Activated naive CD4-positive, alpha-beta T cell treated with anti-CD3 and anti-CD28 coated beads, Interleukin-2, amount 10 ng/mL, durations not matched to agents 7 days and 5 days (primary cell): ENCODE data around the gene MGMT.
"Not testable (repeated sequence)": the region's sequence is repeated elsewhere in the genome, so short reads cannot be mapped to it uniquely, and the experiment has no call there.

ENCODE experiments used
- CTCF ChIA-PET: fragments of 350-600 bp; sonication (Branson Sonifier 250); formaldehyde crosslinking; loops from one replicate; lab custom pipeline; 2021; ENCODE audit warnings: antibody characterized with exemption; lab: Charles Lee
- DNase-seq: peaks from one replicate; pipeline ENCODE4 v3.0.0-alpha.2; 2020
- H3K27ac Mint-ChIP-seq: one replicate; pipeline ENCODE4 v1.8.0; 2021; ENCODE audit warnings: mild to moderate bottlenecking, moderate library complexity, mixed read lengths
- H3K27me3 Mint-ChIP-seq: one replicate; pipeline ENCODE4 v1.8.0; 2021; ENCODE audit warnings: mild to moderate bottlenecking, mixed read lengths
- H3K36me3 Mint-ChIP-seq: one replicate; pipeline ENCODE4 v1.8.0; 2021; ENCODE audit warnings: mixed read lengths
- H3K4me1 Mint-ChIP-seq: one replicate; pipeline ENCODE4 v1.8.0; 2021; ENCODE audit warnings: mixed read lengths
- H3K4me3 Mint-ChIP-seq: one replicate; pipeline ENCODE4 v1.8.0; 2021; ENCODE audit warnings: mild to moderate bottlenecking, moderate library complexity, mixed read lengths
- H3K9me3 Mint-ChIP-seq: one replicate; pipeline ENCODE4 v1.8.0; 2021; ENCODE audit warnings: mixed read lengths

MGMT gene

GRCh38 chr10:129466703-129467358 is at the start of gene MGMT:
MGMT (plus strand) TSS chr10:129467241.
- peaks cover 10% of the 10 kb centered on the region for H3K36me3 Mint-ChIP-seq
- peak within 1 kb of the TSS; percentile 82 for H3K4me3 Mint-ChIP-seq
- H3K4me1 Mint-ChIP-seq: peaks cover 14% of the 10 kb centered on the region
- H3K27ac Mint-ChIP-seq: peak within 1 kb of the TSS; percentile 87
- peak; percentile 99 for DNase-seq
- CTCF ChIA-PET: no interaction called here
- H3K9me3 Mint-ChIP-seq: no peaks in the 10 kb centered on the region
- peaks cover 19% of the 10 kb centered on the region for H3K27me3 Mint-ChIP-seq

GRCh38 chr10:129417870-129418269 is 49.2 kb upstream of the MGMT start:
- Mint-ChIP-seq H3K9me3 (no peaks in the 10 kb centered on the region), H3K4me1 (no peaks in the 10 kb centered on the region), H3K27me3 (no peaks in the 10 kb centered on the region), H3K27ac (no peak overlapping the region), H3K4me3 (no peak overlapping the region), H3K36me3 (no peaks in the 10 kb centered on the region)
- no peak for DNase-seq
- CTCF ChIA-PET: interaction anchor here (0.7 kb wide), 1 partner anchor 185 kb away, joined by 3 read pairs; no protein-coding TSS in a partner anchor

DNA sequence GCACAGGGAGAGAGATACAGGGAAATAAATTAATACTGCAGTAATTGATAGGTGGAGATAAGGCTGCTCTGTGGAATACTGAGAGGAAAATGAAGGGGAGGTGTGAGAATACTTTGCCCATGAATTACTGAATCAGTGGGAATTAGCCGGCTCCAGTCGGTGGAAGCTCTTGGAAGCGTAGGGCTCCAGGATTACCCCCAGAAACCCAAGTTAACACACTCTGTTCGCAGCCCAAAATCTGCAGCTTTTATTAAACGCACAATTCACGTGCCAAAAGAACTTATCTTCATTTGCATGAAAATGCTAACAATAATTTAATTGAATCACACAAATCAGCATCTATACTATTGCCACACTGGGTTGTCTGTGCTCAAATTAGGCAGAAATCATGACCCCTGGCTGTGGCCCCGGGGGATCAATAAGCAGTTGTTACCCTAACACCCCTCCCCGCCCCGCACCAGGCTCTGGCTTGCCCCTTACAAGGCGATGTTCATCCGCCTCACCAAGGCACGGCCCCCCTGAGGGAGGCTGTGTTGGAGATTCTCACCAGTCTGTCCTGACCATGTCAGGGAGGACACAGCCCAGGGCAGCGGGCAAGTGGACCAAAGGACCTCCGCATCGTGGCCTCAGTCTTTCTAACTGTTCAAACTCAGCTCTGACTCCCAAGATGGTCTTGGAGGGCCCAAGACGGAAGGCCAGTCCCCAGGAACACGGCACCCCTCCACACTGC is 48.4 kb upstream of the MGMT start:
- H3K9me3 Mint-ChIP-seq: no peaks in the 10 kb centered on the region

DNA sequence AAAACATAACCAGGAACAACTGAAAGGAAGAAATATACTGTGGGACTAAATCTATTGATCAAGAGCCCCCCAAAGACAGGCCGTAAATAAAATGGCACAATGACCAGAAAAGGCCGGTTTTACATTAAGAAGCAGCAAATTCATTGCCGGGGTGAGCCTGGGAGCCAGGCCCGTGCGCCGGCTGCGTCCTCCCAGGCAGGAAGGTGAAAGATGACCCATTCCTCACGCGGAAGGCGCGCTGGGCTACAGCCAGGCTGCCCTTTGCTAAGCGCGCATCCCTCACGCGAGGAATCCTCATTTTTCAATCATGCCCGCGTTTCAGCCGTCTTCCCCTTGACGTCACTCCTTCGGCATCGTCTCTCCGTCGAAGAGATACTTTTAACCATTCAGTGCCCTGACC is 47.6 kb upstream of the MGMT start:
- Mint-ChIP-seq H3K4me3 (no peak overlapping the region), H3K9me3 (no peaks in the 10 kb centered on the region), H3K27me3 (no peaks in the 10 kb centered on the region), H3K27ac (no peak overlapping the region), H3K36me3 (no peaks in the 10 kb centered on the region), H3K4me1 (no peaks in the 10 kb centered on the region)
- CTCF ChIA-PET: no interaction called here
- DNase-seq: no peak

More for the DNA sequence above, 48.4 kb upstream of the MGMT start:
- H3K4me1 Mint-ChIP-seq: no peaks in the 10 kb centered on the region
- CTCF ChIA-PET: no interaction called here
- no peak for DNase-seq
- H3K4me3 Mint-ChIP-seq: no peak overlapping the region
- no peaks in the 10 kb centered on the region for H3K36me3 Mint-ChIP-seq
- no peak overlapping the region for H3K27ac Mint-ChIP-seq
- no peaks in the 10 kb centered on the region for H3K27me3 Mint-ChIP-seq

DNA sequence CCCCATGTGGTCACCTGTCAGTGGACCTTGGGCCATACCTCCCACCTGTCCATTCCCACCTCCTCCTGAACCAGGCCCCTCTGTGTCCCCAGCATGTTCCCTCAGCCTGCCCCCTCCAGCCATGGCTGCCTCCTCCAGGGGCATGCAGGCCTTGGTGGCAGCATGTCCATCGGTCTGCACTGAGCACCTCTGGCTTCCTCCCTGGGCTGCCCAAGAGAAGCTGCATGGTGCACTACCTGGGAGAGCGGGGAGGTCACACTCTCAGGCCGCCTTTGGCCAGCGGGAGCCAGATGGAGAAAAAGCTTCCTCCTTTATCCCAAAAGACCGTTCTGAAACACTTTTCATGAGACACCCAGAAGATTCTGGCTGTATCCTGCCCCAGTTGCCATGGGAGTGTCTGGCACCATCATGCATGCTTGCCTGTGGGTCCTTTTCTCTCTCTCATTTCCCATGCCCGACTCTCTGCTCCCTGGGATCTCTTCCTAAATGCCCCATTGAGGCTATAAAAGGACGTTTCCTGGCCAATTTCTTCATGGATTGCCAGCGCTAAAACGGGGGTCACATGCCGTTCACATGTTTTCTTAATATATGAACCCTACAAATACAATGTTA is 45.5 kb upstream of the MGMT start:
- H3K36me3 Mint-ChIP-seq: no peaks in the 10 kb centered on the region
- H3K27me3 Mint-ChIP-seq: no peaks in the 10 kb centered on the region
- no peaks in the 10 kb centered on the region for H3K4me1 Mint-ChIP-seq
- CTCF ChIA-PET: no interaction called here
- H3K27ac Mint-ChIP-seq: no peak overlapping the region
- H3K4me3 Mint-ChIP-seq: no peak overlapping the region
- no peaks in the 10 kb centered on the region for H3K9me3 Mint-ChIP-seq
- no peak for DNase-seq

DNA sequence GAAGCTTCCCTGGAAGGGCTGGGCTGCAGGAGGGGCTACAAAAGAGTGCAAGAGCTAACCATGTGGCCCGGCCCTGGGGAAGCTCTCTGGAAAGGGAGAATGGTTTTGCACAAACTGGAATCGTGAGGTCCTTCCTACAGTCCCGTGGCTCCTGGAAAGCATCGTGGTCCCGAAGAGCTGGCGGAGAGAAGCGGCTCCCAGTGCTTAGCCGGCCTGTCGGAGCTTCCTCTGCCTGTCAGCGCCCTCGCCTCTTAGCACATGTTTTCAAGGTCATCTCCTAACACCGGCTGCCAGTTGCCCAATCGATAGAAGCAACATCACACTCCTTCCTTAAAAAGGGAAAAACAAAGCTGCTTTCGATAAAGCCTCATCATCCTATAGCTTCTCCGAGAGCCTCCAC is 42.1 kb upstream of the MGMT start:
- Mint-ChIP-seq H3K27me3 (no peaks in the 10 kb centered on the region), H3K27ac (no peak overlapping the region), H3K4me3 (no peak overlapping the region), H3K36me3 (no peaks in the 10 kb centered on the region), H3K4me1 (no peaks in the 10 kb centered on the region), H3K9me3 (no peaks in the 10 kb centered on the region)
- no peak for DNase-seq
- CTCF ChIA-PET: no interaction called here

DNA sequence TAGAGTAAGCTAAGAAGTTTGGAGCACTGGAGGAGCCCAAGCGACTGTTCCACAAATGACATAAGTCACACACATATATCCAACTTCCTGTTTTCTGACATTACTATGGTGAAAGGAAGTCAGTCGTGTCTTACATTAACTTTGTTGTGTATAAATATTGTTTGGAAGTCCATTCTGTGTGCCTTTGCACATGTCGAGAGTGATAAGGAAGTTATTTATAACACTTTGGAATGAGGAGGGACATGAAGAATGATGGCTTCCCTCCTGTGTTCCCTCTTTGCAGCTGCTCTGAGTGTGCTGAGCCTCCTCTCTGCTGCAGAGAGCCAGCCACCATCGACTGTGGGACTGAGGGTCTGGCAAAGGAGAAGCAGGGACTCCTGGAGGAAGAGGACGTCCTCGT is 40.4 kb upstream of the MGMT start:
- Mint-ChIP-seq H3K4me1 (no peaks in the 10 kb centered on the region), H3K27ac (no peak overlapping the region), H3K9me3 (no peaks in the 10 kb centered on the region), H3K27me3 (no peaks in the 10 kb centered on the region), H3K36me3 (no peaks in the 10 kb centered on the region), H3K4me3 (no peak overlapping the region)
- no peak for DNase-seq
- CTCF ChIA-PET: no interaction called here

DNA sequence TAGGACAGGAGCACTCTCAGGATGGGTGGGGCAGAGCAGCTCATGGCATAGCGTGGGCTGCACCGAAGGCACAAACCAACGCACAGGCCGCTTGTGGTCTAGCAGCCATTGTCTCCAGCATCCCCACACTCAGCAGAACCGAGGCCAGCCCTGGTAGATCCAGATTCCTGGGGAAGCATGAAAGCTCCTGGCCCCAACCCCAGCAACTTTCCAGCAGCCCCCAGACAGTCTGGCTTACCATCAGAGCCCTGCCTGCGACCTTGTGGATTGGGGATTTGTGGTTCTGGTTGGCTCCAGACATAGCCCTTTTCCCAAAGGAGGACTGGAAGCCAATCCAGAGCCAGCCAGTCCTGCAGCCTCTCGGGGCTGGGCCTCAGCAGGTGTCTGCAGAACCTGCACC is 33.8 kb upstream of the MGMT start:
- Mint-ChIP-seq H3K9me3 (no peaks in the 10 kb centered on the region), H3K4me1 (no peaks in the 10 kb centered on the region), H3K27ac (no peak overlapping the region), H3K27me3 (peaks cover 4% of the 10 kb centered on the region), H3K36me3 (no peaks in the 10 kb centered on the region), H3K4me3 (no peak overlapping the region)
- DNase-seq: no peak
- CTCF ChIA-PET: no interaction called here

- DNase-seq, CTCF ChIA-PET, H3K9me3 Mint-ChIP-seq, H3K4me1 Mint-ChIP-seq, H3K27me3 Mint-ChIP-seq, H3K4me3 Mint-ChIP-seq, H3K27ac Mint-ChIP-seq, H3K36me3 Mint-ChIP-seq: not testable (repeated sequence)
These were observed 31.3 kb upstream of the MGMT start for GRCh38 chr10:129435724-129436123.

DNA sequence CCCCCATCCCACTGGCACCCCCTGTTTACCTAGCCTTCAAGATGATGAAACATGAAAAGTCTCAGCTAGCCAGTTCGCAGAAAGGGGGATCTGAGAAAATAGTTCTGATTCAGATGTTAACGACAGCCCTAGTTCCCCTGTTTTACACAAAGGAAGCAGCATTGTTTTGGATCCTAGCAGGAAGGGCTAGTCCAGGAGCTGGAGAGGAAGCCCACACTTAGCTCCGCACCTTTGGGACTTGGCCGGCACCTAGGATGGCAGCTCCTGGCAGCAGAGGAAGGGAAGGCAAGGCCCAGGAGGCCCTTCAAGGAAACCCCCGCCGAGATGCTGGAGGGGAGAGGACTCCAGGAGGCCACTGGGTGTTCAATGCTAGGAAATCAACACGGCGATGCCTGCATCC is 29.0 kb upstream of the MGMT start:
- H3K27ac Mint-ChIP-seq: no peak overlapping the region
- no peaks in the 10 kb centered on the region for H3K4me1 Mint-ChIP-seq
- no peak overlapping the region for H3K4me3 Mint-ChIP-seq
- H3K27me3 Mint-ChIP-seq: peaks cover 4% of the 10 kb centered on the region
- H3K36me3 Mint-ChIP-seq: no peaks in the 10 kb centered on the region
- CTCF ChIA-PET: no interaction called here
- no peaks in the 10 kb centered on the region for H3K9me3 Mint-ChIP-seq
- no peak for DNase-seq

DNA sequence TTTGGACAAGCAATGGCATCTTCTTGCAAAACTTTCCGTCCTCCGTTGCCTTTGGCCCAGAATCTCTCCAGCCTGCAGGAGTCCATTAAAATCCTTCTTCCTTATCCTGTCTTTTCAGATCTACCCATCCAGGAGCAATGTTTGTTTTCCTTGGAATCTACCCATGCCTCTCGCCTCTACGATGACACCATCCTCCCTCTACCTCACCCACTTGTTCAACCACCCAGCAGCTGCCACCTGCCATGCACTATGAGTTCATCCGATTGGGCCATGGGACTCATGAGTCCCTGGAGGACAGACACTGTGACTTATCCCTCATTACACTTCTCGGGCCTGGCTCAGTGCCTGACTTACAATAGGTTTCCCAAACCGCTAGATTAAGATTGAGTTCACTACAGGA is 26.8 kb upstream of the MGMT start:
- DNase-seq: no peak
- CTCF ChIA-PET: no interaction called here
- Mint-ChIP-seq H3K36me3 (no peaks in the 10 kb centered on the region), H3K4me1 (no peaks in the 10 kb centered on the region), H3K4me3 (no peak overlapping the region), H3K27ac (no peak overlapping the region), H3K9me3 (no peaks in the 10 kb centered on the region), H3K27me3 (peaks cover 4% of the 10 kb centered on the region)

DNA sequence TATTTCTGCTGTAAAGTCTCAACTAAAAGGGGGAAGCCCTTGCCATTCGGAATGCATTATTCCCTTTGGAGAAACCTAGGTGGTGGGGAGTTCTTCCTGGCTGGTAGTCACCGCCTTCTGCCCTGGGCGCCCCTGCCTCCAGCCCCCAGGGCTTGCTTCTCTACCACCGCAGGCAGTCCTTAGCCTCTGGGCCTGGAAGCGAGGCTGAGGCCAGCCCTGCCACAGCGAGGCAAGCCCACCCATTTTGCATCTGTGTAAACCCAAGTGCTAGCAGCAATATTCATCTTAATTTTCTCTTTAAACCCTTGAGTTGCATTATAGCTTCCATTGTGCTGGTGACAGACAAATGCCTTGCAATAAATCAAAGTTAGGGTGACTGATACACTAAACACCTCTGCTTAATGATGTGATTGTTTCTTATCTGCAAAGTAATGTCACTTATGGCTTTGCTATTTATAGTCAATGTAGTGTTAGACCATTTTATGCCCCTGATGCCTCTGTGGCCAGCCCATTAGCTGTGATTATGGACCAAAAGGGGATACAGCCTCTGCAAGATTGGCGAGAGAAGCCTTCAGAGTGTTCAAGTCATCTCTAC is 26.2 kb upstream of the MGMT start:
- Mint-ChIP-seq H3K27ac (no peak overlapping the region), H3K27me3 (peaks cover 4% of the 10 kb centered on the region), H3K4me1 (no peaks in the 10 kb centered on the region), H3K36me3 (no peaks in the 10 kb centered on the region), H3K9me3 (no peaks in the 10 kb centered on the region), H3K4me3 (no peak overlapping the region)
- CTCF ChIA-PET: no interaction called here
- no peak for DNase-seq

- no peak for DNase-seq
- no peaks in the 10 kb centered on the region for H3K36me3 Mint-ChIP-seq
- H3K4me3 Mint-ChIP-seq: no peak overlapping the region
- peaks cover 7% of the 10 kb centered on the region for H3K27me3 Mint-ChIP-seq
- H3K9me3 Mint-ChIP-seq: no peaks in the 10 kb centered on the region
- no peaks in the 10 kb centered on the region for H3K4me1 Mint-ChIP-seq
- CTCF ChIA-PET: no interaction called here
- H3K27ac Mint-ChIP-seq: no peak overlapping the region
These were observed 25.6 kb upstream of the MGMT start for GRCh38 chr10:129441372-129442009.

DNA sequence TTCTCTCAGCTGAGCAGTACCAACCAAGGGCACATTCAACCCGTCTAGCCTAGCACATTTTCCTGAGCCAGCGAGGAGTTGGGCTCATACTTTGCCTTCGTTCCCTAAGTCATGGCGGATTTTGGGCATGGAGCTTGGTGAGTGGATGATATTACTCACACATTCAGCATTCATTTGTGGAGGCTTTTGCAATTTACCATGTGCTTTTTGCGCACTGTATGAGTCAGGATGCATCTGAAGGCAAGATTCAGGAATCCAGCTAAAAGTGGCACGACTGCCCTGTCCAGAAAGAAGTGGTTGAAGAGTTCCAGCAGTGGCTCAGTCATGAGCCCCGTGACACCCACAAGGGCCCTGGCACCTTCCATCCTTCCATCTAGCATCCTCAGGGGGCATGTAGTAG is 24.2 kb upstream of the MGMT start:
- Mint-ChIP-seq H3K27me3 (peaks cover 3% of the 10 kb centered on the region), H3K4me3 (no peak overlapping the region), H3K27ac (no peak overlapping the region), H3K9me3 (no peaks in the 10 kb centered on the region), H3K4me1 (no peaks in the 10 kb centered on the region), H3K36me3 (no peaks in the 10 kb centered on the region)
- no peak for DNase-seq
- CTCF ChIA-PET: no interaction called here
